Mucosa of gallbladder (tissue), 1 donor: ENCODE measurements around the gene CEP83. TPM values are rescaled to one million over a fixed set of nuclear protein-coding genes. Genes with fewer than 3 reads are reported as not detected.

Experiments used
- total RNA-seq: library from RNA; stranded (reverse); gene quantifications from one replicate; pipeline ENCODE4 v1.2.1, GENCODE V29; 2021
- donor health status: DM: no; HTN: no; CAD: no.

The CEP83 gene
- total RNA-seq, 1 donor from 2014 or later: 7.0 TPM

Other genes with a start within 250 kb of the CEP83 start
- 6.1 TPM for gene TMCC3, start 190.7 kb upstream of the CEP83 start, total RNA-seq